GM18909 (cell line): ENCODE measurements around the gene CPA4.

Source experiments
- ATAC-seq: cut with Tn5 transposase; IDR thresholded peaks from one replicate; pipeline ENCODE4 v1.9.1; 2021; ENCODE audit warnings: mild to moderate bottlenecking; ENCODE audit not compliant: unreplicated experiment, poor library complexity

CPA4 gene

GRCh38 chr7:130360518-130360917, 67.6 kb downstream of the CPA4 start:
- ATAC-seq: no peak

- ATAC-seq: no peak
These were observed 68.7 kb downstream of the CPA4 start for GRCh38 chr7:130361681-130362080.

DNA sequence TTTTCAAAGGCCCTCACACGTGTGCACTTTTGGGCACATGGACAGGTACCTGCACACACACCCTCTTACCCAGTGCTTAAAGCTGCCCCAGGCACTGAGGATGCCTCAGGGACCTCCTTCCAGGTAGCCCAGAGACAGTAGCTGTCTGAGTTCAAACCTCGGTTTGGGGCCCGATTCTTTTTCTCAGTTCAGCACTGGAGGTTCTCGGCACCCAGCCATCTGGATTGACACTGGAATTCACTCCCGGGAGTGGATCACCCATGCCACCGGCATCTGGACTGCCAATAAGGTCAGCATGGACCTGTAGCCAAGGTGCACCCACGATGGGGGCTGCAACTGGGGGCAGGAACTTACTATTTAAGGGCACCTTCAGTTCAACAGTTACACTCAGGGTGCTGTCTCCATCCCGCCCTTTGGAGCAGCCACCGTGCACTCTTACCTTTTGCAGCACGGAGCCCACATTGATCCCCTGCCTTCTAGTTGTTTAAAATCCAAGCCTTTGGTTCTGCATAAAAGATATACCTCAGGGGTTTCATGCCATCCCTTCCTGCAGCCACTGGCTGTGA, 69.4 kb downstream of the CPA4 start:
- ATAC-seq: no peak

GRCh38 chr7:130363026-130363847, 70.3 kb downstream of the CPA4 start:
- no peak for ATAC-seq

DNA sequence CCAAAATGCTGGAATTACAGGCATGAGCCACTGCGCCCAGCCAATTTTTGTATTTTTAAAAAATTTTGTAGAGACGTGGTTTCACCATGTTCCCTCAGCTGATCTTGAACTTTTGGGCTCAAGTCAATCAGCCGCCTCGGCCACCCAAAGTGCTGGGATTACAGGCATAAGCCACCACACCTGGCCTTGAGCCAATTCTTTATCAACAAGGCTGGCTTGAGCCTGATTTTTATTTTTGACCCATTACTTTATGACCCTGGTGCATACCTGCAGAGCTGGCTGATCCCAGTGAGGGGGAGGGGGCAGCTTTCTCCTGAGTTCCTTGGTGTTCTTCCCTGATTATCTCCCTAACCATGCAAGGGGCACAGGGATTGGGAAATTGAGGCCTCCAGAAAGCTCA, 71.5 kb downstream of the CPA4 start:
- ATAC-seq: no peak

DNA sequence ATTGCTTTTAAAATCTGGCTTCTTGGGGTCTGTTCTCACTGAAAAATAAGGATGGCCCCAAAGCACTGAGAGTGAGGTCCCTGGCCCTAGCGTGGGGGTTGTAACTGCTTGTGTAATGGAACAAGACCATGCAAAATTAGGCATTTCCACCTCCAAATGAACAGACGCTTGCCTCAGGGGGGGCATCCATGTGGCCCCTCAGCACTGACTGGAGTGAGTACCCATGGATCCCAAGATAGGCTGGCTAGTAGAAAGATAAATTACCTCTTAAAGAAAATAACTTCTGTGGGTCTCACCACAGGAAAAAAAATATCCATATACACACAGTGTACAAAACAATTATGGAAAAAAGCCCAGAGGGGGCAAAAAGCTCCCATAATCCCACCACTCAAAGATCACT, 72.1 kb downstream of the CPA4 start:
- no peak for ATAC-seq

DNA sequence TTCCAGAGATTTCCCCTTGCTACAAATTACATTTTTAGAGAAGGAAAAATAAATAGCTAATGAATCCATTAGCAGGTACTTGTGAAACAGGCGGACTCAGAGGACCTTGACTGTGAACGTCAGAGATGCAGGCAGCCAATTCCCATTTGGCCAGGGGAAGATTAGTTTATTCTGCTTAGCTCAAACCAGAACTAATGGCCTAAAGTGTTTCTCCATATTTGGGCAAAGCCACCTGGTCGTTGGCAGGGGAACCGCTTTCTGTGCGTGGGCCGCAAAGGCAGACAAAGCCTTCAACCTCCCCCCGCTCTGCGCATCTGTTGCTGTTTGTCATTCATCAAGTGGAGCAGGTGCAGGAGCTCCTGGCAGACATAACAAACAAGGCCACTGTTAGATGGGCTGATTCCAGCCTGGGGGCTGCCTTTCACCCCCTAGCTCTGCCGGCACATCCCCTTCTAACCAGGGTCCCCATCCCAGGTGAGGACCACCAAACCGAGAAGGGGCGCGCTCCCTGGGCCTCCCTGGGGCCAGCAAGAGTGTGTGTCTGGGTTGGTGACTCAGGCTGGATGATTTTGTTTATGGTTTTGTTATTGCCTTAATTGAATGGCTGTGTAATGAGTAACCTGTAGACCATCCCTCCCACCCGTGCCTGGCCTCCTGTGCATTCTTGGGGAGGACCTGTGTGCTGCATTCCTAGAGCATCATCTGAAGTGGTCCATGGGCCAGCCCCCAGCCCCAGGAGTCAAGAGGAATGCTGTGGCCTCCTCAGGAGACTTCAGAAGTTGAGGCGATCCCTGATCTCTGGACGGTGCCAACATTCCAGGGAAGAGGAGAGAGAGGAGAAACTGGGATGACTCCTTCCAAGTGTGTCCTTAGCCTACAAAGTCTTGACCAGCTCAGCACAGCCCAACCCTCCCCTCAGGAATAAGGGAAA, 72.8 kb downstream of the CPA4 start:
- no peak for ATAC-seq

DNA sequence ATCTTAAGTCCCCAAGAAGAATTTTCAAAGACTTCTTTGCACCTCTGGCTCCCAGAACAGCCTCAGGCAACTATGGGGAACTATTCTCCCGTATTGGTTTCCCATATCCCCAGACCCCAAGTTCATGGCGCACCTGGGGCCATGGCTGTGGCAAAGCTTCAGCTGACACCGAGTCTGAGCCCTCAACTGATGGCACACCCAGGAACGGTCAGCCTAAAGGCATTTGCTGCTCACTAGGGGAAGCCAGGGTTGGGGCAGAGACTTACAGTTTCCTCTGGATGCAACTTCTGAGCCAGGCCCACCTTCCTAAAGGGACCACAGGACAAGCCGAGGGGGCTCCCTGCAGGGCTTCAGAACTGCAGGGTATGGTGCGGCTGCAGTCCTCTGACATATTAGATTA, 73.6 kb downstream of the CPA4 start:
- no peak for ATAC-seq

DNA sequence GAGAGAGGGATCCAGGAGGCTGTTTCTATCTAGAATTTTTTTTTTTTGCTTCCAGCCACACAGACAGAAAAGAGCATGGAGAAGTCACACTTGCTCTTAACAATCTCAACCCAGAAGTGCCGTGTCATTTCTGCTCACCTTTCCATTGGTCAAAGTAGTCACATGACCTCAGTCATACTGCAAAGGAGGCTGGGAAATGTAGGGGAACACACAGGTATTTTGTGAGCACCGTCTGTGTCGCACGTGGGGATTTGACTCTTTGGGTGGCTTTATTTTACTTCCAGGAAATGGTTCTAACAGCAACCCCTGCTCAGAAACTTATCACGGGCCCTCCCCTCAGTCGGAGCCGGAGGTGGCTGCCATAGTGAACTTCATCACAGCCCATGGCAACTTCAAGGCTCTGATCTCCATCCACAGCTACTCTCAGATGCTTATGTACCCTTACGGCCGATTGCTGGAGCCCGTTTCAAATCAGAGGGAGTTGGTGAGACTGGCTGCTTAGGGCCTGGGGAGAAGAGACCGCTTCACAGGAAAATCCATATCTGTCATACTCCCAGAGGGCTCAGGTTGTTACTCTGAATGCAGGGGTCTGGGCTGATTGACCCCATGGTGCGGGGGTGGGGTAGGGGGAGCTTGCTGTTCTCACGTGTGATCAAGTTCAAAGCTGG, 74.3 kb downstream of the CPA4 start:
- no peak for ATAC-seq

- no peak for ATAC-seq
These were observed 75.1 kb downstream of the CPA4 start for GRCh38 chr7:130367836-130368746.

DNA sequence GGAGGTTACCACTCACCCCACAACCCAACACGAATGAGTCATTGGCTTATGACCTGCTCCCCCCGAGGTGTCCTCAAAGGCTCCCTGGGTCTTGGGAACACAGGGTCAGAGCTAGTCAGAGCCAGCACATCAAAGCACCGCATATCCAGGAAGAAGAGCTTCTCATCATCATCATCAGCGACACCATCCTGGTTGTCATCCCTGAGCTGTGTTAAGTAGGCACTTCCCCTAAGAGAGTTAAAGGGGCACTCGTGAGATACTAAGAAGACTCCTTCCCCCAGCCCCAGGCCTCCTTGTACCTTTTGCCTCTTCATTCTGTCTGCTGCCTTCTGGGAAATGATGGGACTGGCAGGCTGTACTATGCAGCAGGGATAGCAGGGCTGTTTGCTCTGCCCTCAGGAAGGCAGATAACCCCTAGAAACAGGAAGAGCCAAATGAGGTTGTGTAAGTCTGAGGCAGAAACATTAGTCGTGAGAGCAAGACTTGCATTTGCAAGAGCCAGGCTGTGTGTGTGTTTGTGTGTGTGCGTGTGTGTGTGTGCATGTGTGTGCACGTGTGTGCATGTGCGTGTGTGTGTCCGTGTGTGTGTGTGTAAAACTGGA, 76.2 kb downstream of the CPA4 start:
- ATAC-seq: no peak

- no peak for ATAC-seq
These were observed 77.0 kb downstream of the CPA4 start for GRCh38 chr7:130369831-130370550.

DNA sequence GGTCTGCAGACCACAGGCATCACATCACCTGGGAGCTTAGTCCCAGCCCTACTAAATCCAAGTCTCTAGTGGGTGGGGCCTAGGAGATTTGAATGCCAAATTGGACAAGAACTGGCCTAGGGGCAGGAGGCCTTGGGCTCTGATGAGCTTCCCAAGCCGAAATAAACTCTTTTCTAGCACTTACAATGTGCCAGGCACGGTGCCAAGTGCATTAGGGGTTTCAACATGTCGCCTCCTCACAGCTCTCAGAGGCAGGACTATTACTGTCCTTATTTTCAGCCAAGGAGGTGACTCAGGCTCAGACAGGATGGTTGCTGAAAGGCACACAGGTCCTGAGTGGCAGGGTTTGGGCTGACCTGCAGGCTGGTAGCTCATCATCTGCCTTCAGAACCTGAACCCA, 78.1 kb downstream of the CPA4 start:
- no peak for ATAC-seq

- ATAC-seq: no peak
These were observed 79.6 kb downstream of the CPA4 start for GRCh38 chr7:130372402-130373165.
